Measurements from ENCODE around the gene TMEM31.
"Not testable (repeated sequence)": the region's sequence is repeated elsewhere in the genome, so short reads cannot be mapped to it uniquely, and the experiment has no call there.

Gene TMEM31

GRCh38 chrX:103727115-103727514, 16.4 kb downstream of the TMEM31 start:
- no peak for FAIRE-seq

GRCh38 chrX:103729015-103729414, 18.3 kb downstream of the TMEM31 start:
- no peak for FAIRE-seq

- FAIRE-seq = no peak
These were observed 19.6 kb downstream of the TMEM31 start for GRCh38 chrX:103730147-103730795.

GRCh38 chrX:103730796-103731493, 20.2 kb downstream of the TMEM31 start:
- no peak for FAIRE-seq

- FAIRE-seq = no peak
These were observed 22.3 kb downstream of the TMEM31 start for GRCh38 chrX:103733017-103733416.

GRCh38 chrX:103734125-103734760, 23.5 kb downstream of the TMEM31 start:
- FAIRE-seq = no peak

- no peak for FAIRE-seq
These were observed 27.0 kb downstream of the TMEM31 start for GRCh38 chrX:103737696-103738095.

GRCh38 chrX:103739421-103739820, 28.7 kb downstream of the TMEM31 start:
- no peak for FAIRE-seq

GRCh38 chrX:103741879-103742278, 31.2 kb downstream of the TMEM31 start:
- FAIRE-seq = no peak

GRCh38 chrX:103742339-103742738, 31.6 kb downstream of the TMEM31 start:
- no peak for FAIRE-seq

- no peak for FAIRE-seq
These were observed 36.5 kb downstream of the TMEM31 start for GRCh38 chrX:103747163-103747562.

- FAIRE-seq = no peak
These were observed 43.7 kb downstream of the TMEM31 start for GRCh38 chrX:103754401-103754800.

GRCh38 chrX:103756736-103757135, 46.0 kb downstream of the TMEM31 start:
- FAIRE-seq = no peak

- FAIRE-seq = no peak
These were observed 47.8 kb downstream of the TMEM31 start for GRCh38 chrX:103758555-103758954.

- FAIRE-seq = not testable (repeated sequence)
These were observed 52.8 kb downstream of the TMEM31 start for GRCh38 chrX:103763541-103763940.
